Measurements from ENCODE around the gene PLCB3.
A peak's percentile ranks its signal among the peaks of the same experiment; 100 is the strongest.
"Not testable (repeated sequence)": the region's sequence is repeated elsewhere in the genome, so short reads cannot be mapped to it uniquely, and the experiment has no call there.

The PLCB3 gene

DNA sequence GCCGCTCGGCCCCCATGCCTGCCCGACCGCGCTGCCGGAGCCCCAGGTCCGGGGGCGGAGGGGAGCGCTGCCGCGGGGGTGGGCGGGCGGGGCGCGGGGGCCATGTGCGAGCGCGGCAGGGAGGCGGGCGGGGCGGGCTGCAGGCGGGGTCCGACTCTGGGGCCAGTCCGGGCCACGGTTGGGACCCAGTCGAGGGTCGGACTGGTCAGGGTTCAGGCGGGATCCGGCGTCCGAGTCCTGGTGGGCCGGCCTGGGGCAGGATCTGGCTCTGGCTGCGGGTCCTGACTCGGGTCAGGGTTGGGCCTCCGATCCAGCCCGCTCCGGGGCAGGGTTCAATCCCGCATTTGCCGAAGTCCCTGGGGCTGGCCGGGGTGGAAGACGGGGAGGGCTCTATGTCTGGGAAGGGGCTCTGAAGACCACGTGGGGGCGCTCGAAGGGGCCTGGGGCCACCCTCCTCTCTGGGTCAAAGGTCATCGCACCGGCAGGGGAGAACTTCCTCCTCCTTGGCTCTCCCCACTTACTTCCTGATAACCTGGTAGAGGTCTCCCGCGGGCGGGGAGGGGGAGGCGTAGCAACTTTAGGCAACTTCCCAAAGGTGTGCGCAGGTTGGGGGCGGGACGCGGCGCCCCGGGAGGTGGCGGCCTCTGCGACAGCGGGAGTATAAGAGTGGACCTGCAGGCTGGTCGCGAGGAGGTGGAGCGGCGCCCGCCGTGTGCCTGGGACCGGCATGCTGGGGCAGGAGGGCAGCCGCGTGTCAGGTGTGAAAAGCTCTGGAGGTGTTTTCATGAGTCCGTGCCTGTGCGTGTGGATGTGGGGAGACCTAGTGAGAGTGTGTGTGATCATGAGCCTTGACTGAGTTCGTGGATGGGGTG lies 54.6 kb downstream of the PLCB3 start:
- TF ChIP-seq TAF1 (IDR thresholded peaks at IDR 0.05; ENCODE audit: borderline replicate concordance, low read depth, low read length): 0 out of 2 replicates have a peak, but pooled peaks have one; percentile 43
- TF ChIP-seq POLR2A (IDR thresholded peaks at IDR 0.05; ENCODE audit: low read depth, low read length): peak; percentile 58; the same call in 1 of the 2 replicates
- no peak for TF ChIP-seq POLR2AphosphoS5 (IDR thresholded peaks at IDR 0.05; ENCODE audit: low read depth, low read length)
- DNase-seq (ENCODE audit: insufficient read length) (no peak), FAIRE-seq (peak; percentile 87)

- FAIRE-seq (peak; percentile 70), DNase-seq (ENCODE audit: insufficient read length) (no peak)
- TF ChIP-seq POLR2AphosphoS5 (IDR thresholded peaks at IDR 0.05; ENCODE audit: low read depth, low read length): no peak
- no peak for TF ChIP-seq POLR2A (IDR thresholded peaks at IDR 0.05; ENCODE audit: low read depth, low read length)
- no peak for TF ChIP-seq TAF1 (IDR thresholded peaks at IDR 0.05; ENCODE audit: borderline replicate concordance, low read depth, low read length)
Measured at GRCh38 chr11:64306563-64306875, 55.2 kb downstream of the PLCB3 start.

GRCh38 chr11:64306876-64307622 lies 55.7 kb downstream of the PLCB3 start:
- DNase-seq (ENCODE audit: insufficient read length) (no peak), FAIRE-seq (no peak)
- TF ChIP-seq POLR2AphosphoS5 (IDR thresholded peaks at IDR 0.05; ENCODE audit: low read depth, low read length): no peak
- no peak for TF ChIP-seq POLR2A (IDR thresholded peaks at IDR 0.05; ENCODE audit: low read depth, low read length)
- no peak for TF ChIP-seq TAF1 (IDR thresholded peaks at IDR 0.05; ENCODE audit: borderline replicate concordance, low read depth, low read length)

- not testable (repeated sequence) for FAIRE-seq
Measured at GRCh38 chr11:64307795-64308194, 56.5 kb downstream of the PLCB3 start.

GRCh38 chr11:64312947-64313346 lies 61.6 kb downstream of the PLCB3 start:
- DNase-seq (ENCODE audit: insufficient read length) (no peak), FAIRE-seq (no peak)
- TF ChIP-seq TAF1 (IDR thresholded peaks at IDR 0.05; ENCODE audit: borderline replicate concordance, low read depth, low read length) (no peak), POLR2A (IDR thresholded peaks at IDR 0.05; ENCODE audit: low read depth, low read length) (no peak), POLR2AphosphoS5 (IDR thresholded peaks at IDR 0.05; ENCODE audit: low read depth, low read length) (no peak)

More at GRCh38 chr11:64307795-64308194, 56.5 kb downstream of the PLCB3 start:
- not testable (repeated sequence) for DNase-seq (ENCODE audit: insufficient read length)

GRCh38 chr11:64313491-64314145 lies 62.3 kb downstream of the PLCB3 start:
- DNase-seq (ENCODE audit: insufficient read length): no peak
- no peak for TF ChIP-seq TAF1 (IDR thresholded peaks at IDR 0.05; ENCODE audit: borderline replicate concordance, low read depth, low read length)
- TF ChIP-seq POLR2AphosphoS5 (IDR thresholded peaks at IDR 0.05; ENCODE audit: low read depth, low read length): no peak
- no peak for TF ChIP-seq POLR2A (IDR thresholded peaks at IDR 0.05; ENCODE audit: low read depth, low read length)
- no peak for FAIRE-seq

DNA sequence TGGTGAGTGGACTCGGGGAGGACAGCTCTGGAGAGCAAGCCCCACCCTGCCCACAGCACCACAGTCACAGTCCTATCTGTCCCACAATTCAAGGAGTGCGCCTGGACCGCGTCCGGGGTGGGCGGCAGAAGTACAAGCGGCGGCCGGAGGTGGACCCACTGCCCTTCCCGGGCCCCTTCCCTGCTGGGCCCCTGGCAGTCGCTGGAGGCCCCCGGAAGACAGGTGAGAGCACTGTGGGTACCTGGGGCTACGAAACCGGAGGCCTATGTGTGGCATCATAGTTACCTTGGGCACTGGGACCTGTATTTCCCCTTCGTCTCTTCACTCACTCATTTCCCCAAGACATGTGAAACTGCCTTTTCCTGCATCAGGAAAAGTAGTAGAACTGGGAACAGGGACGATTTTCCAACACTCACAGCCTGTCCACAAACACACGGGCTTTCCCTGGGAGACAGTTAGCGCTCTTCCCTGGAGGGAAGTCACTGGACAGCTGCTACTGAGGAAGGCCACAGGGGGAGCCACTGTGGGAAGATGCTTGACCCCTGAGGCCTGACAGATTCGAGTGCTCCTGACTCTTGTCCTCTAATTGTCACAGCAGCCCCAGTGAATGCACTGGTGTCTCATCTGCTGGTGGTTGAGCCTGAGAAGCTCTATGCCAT lies 62.9 kb downstream of the PLCB3 start:
- no peak for TF ChIP-seq POLR2A (IDR thresholded peaks at IDR 0.05; ENCODE audit: low read depth, low read length)
- TF ChIP-seq POLR2AphosphoS5 (IDR thresholded peaks at IDR 0.05; ENCODE audit: low read depth, low read length): 0 out of 2 replicates have a peak, but pooled peaks have one; percentile 14
- DNase-seq (ENCODE audit: insufficient read length) (no peak), FAIRE-seq (no peak)

GRCh38 chr11:64314805-64315561 lies 63.7 kb downstream of the PLCB3 start:
- FAIRE-seq: no peak
- no peak for DNase-seq (ENCODE audit: insufficient read length)
- TF ChIP-seq POLR2A (IDR thresholded peaks at IDR 0.05; ENCODE audit: low read depth, low read length): no peak; the same call in 1 of the 2 replicates
- no peak for TF ChIP-seq POLR2AphosphoS5 (IDR thresholded peaks at IDR 0.05; ENCODE audit: low read depth, low read length)
- no peak for TF ChIP-seq TAF1 (IDR thresholded peaks at IDR 0.05; ENCODE audit: borderline replicate concordance, low read depth, low read length)

DNA sequence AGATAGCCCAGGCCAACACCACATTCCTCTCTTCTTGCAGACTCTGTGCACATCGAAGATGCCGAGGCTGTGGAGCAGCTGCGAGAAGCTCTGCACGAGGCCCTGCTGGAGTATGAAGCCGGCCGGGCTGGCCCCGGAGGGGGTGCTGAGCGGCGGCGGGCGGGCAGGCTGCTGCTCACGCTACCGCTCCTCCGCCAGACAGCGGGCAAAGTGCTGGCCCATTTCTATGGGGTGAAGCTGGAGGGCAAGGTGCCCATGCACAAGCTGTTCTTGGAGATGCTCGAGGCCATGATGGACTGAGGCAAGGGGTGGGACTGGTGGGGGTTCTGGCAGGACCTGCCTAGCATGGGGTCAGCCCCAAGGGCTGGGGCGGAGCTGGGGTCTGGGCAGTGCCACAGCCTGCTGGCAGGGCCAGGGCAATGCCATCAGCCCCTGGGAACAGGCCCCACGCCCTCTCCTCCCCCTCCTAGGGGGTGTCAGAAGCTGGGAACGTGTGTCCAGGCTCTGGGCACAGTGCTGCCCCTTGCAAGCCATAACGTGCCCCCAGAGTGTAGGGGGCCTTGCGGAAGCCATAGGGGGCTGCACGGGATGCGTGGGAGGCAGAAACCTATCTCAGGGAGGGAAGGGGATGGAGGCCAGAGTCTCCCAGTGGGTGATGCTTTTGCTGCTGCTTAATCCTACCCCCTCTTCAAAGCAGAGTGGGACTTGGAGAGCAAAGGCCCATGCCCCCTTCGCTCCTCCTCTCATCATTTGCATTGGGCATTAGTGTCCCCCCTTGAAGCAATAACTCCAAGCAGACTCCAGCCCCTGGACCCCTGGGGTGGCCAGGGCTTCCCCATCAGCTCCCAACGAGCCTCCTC lies 64.6 kb downstream of the PLCB3 start:
- peak; percentile 13; the same call in 1 of the 2 replicates for TF ChIP-seq POLR2AphosphoS5 (IDR thresholded peaks at IDR 0.05; ENCODE audit: low read depth, low read length)
- not testable (repeated sequence) for FAIRE-seq; DNase-seq (ENCODE audit: insufficient read length)

All from GM12892 (cell line).